HG03354 (cell line): Measurements from ENCODE around the gene NEU2.
"Not testable (repeated sequence)": the region's sequence is repeated elsewhere in the genome, so short reads cannot be mapped to it uniquely, and the experiment has no call there.

Source experiments
- ATAC-seq: cut with Tn5 transposase; IDR thresholded peaks from one replicate; pipeline ENCODE4 v1.9.1; 2021; ENCODE audit warnings: mild to moderate bottlenecking; ENCODE audit not compliant: unreplicated experiment, poor library complexity, severe bottlenecking

Gene NEU2

DNA sequence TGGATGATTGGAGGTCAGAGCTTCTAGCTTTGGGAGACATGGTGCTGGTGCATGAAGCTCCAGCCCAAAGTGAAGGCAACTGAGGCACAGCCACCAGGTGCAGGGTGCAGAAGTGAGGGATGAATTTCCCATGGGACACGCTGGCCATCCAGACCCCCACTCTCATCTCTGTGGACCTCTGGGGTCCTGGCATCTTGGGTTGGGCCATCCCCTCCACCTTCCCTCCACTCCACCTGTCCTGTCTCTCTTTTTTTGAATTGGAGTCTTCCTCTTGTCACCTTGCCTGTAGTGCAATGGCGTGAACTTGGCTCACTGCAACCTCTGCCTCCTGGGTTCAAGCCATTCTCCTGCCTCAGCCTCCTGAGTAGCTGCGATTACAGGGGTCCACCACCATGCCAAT, 22.8 kb upstream of the NEU2 start:
- no peak for ATAC-seq

DNA sequence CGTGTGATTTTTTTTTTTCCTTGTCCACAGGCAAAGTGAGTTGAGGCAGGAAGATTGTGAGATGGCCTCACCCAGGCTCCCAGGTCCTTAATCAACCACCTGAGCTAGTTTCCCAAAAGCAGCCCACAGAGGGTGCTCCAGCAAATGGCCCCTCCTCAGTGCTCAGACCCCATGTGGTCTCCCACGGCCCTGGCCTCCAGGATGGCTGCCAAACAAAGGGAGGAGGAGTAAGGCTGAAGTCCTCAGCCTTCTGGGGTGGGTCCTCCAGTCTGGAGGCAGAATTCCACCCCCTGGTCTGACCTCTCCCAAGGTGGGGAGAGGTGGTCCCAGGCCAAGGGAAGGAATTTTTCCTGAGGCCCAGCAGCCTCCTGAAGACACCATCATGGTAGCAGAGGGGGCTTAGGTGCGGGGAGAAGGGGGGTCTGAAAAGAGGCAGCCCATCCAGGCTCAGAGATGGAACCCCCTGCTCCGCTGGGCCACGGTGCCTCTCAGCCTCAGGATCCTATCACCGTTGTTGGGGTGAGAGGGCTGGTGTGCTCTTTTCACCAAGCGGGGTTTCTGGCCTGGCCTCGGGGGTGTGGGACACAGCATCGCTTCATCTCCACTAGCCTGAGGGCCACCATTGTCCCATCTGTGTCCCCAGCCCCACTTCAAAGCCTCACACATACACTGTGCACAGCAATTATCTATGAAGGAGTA, 21.8 kb upstream of the NEU2 start:
- ATAC-seq, result no peak

DNA sequence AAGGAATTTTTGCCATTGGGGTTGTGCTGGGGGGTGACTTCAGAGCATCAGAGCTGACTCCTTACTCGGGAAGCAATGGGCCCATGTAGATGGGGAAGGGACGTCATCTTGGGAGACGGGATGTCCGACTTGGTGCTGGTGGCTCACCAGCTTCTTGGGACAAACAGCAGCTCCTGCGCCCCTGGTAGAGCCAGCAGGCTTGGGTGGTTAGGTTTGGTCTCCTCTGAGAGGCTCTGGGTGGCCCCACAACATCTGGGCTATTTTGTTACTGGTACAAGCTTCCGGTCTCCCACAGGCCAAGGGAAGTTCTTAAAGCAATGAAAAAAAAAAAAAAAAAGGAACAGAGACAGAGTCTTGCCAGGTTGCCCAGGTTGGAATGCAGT, 21.2 kb upstream of the NEU2 start:
- ATAC-seq, result no peak

DNA sequence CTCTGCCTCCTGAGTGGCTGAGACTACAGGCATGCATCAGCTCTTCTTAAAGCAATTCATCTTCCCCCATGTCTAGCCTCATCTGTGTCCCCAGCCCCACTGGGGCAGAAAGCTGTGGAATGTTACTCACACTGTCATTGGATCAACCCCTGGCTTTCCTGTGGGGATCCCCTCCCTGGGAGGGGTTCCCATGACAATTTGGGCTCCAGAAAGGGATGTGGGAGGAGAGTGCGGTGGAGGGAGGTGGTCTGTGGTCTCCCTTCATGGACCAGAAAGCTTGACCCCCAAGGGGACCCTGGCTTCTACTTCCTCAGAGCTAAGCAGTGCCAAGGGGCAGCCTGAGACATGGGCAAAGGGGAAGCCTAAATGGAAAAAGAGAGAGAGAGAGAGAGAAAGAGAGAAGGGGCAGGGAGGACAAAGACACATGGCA, 20.8 kb upstream of the NEU2 start:
- ATAC-seq, result no peak

DNA sequence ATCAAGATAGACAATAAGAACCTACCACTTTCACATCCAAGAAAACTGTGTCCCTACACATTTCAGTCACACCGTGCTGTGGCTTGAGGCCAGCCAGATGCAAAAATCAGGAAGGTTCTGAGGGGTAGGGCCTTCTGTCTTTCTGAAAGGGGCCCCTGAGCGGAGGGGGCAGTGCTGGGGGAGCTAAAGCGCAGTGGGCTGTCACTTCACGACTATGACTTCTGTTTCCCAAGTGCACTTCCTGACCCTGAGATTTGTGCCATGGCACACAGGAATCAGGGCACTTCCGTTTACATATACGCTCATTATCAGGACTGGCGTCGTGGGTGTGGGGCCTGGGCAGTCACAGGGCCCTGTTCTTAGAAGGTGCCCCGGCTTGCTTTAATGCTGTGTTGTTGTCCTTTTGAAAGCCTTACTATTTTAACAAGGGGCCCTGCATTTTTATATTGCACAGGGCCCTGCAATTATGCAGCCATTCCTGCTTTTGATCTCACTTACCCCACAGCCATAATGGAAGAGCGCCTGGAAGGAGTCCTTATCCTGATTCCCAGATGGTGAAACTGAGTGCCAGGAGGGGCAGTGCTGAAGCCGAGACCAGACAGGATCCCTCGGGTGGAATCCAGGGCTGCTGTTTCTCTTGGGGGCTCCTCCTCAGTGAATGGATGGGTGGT, 20.0 kb upstream of the NEU2 start:
- ATAC-seq, result no peak

DNA sequence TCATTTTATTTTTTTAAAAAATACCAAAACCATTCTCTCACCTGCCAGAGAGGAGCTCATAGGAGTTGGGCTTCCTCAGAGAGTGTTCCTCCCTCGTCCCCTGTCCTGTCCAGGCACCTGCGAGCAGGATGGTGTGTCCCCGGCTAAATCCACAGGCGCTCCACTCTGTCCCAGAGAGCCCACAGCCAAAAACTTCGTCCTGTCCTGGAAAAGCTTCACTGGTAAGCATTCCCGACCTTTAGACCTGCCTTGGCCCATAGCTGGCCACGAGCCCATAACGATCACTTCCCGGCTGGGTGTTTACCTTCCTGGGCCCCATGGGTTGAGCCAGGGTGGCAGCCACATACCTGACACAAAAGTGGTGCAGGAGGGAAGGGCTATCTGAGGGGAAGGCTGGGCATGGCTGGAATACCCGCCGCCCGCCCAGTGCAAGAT, 19.4 kb upstream of the NEU2 start, which contains the start of gene NGEF:
Gene NGEF, minus strand, starts transcription at position 230 of the 435 bp plus-strand sequence. CDS start 38,366 bp downstream, outside the sequence.
- ATAC-seq, result no peak

DNA sequence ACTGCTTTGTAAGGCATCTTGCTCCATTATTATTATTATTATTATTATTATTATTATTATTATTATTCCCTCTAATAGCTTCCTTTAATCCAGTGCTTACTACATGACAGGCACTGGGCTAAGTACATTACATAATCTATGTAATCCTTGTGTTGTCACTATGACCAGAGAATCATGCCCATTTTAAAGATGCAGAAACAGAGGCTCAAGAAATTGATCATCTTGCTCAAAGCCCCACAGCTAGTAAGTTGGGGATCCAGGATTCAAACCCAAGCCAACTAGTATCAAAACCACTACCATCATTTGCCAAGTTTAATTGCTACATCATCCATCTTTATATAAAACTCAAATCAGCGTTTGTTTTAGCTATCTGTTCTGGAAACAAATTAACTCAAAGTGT, 18.8 kb upstream of the NEU2 start:
- no peak for ATAC-seq

DNA sequence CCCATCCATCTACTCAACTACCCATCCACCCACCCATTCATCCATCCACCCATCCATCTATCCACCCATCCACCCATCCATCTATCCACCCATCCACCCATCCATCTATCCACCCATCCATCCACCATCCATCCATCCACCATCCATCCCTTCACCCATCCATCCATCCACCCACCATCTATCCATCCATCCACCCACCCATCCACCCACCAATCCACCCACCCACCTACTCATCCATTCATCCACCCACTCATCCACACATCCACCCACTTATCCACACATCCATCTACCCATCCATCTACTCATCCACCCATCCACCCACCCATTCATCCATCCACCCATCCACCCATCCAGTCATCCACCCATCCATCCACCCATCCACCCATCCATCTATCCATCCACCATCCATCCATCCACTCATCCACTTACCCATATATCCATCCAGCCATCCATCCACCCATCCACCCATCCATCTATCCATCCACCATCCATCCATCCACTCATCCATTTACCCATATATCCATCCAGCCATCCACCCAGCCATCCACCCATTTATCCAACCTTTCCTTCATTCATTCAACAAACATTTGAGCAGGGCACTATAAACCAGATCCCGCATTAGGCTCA, 17.3 kb upstream of the NEU2 start:
- ATAC-seq, result no peak

DNA sequence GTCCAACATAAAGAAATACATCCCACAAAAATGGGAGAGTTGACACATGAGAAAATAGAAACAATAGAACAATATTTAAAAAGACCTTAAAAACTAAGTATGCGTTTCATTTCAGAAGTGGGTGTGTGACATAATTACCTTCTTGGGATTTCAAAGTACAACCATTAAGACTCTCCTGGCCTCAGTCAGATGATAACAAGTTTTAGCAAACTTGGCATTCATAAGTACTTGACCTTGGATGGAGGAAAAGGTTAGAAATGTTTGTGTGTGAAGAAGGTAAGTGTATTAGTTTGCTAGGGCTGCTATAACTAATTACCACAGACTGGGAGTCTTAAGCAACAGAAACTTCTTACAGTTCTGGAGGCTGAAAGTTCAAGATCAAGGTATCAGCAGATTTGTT, 14.5 kb upstream of the NEU2 start:
- ATAC-seq, result no peak

DNA sequence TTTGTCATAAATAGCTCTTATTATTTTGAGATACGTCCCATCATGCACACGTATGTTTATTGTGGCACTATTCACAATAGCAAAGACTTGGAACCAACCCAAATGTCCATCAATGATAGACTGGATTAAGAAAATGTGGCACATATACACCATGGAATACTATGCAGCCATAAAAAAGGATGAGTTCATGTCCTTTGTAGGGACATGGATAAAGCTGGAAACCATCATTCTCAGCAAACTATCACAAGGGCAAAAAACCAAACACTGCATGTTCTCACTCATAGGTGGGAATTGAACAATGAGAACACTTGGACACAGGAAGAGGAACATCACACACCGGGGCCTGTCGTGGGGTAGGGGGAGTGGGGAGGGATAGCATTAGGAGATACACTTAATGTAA, 12.9 kb upstream of the NEU2 start:
- ATAC-seq, result not testable (repeated sequence)

DNA sequence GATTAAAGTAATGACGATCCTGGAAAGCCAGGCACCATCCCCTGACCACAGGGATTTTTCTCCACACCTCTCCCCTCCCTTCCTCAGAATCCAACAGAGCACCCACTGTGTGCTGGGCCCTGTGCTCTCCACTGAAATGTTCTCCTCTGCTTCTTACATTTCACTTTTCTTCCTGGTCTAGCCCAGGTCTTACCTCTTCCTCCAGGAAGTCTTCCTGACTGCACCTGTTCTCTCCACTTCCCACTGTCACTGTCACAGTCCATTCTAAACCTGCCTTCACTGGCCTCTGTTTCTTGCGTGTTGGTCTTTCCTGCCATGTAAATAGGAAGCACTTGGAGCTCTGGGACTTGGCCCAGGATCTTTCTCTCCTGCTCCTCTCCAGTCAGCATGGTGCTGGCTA, 12.0 kb upstream of the NEU2 start:
- ATAC-seq, result no peak

DNA sequence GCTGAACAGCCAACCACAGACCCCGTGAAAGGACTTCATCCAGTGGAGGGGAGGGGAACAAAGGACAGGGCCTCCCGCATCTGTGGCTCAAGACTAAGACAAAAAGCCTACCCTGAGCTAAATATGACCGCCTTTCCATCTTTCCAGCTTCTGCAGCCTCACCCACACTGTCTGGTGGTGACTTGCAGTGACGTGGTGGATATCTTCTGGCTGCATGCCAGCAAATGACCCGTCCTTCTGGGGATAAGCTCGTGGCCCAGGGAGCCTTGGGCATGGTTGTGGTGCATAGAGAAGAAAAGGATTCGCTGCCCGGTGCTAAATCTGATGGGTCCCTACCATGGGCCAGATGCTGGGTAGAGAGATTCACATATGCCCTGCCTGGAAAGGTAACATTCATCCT, 10.7 kb upstream of the NEU2 start:
- no peak for ATAC-seq

DNA sequence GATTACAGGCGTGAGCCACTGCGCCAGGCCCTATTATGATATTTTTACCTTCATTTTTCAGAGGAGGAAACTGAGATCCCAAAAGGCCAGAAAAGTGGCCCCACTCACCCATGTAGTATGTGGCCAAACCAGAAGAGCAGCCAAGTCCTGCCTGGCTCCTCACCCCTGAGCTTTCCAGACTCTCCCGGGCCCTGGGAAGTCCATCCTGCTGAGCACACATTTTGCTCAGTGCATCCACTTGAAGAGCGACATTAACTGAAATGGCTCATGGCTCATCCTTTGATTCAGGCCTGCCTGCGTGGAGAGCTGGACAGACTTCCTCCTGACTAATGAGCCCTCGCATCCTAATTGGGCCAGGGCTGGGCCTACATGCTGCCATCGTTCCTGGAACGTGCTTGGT, 9.9 kb upstream of the NEU2 start:
- no peak for ATAC-seq

DNA sequence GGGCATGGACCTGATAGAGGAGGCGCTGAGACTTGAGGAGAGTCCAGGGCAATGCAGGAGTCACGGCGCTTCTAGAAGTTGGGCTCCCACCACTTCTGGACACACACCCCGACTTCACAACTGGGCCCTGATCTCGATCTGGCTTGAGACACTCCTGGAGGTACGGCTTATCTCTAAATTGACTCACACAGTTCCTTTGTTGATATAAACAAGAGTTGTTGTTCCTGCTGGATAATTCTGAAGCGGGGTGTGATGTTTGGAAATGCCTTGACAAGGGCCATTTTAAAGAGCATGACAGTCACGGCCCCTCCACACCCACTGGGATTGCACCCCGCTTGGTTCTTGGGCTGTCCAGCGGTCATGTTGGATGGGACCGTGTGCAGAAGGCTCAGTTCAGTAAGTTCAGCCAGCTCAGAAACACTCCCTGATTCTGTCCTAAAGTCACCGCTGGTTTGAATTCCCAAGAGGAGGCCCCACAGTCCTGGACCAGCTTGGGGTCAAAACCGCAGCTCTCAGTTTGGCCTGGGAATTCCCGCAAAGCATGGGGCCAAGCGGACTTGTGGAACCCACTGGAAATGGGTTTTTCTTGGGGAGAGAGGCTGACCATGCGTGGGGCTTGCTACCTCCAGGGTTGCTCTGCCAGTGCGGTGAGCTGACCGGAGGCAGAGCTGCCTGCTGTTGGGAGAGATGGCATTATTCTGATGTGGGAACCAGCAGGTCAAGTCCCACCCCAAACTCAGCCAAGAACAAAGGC, 9.3 kb upstream of the NEU2 start:
- no peak for ATAC-seq

DNA sequence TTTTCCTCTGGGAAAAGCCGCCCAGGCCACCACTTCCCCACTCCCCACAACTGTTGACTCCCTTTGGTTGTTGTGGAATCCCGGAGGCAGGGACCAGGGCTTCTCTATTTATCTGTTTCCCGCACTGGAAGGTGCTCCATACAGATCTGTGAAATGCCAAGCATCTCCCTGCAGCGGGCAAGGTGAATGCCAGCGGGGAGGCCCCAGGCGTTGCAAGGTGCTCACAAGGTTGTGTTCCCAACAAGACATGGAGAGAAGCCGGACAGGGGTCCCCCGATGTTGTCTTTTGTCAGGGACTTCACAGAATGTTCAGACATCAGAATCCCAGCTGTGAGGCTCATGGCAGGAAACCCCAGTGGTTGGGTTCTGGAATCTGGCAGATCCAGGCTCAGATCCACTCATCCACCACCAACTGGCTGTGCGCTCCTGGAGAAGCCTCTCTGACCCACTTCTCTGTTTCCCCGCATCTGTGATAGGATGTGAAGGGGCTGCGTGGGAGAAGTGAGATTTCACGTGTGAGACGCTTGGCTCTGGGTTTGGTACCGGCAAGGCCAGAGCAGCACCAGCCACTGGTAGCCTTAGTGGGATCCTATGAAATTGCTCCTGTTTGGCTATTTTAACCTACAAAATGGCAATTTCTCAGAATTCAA, 8.6 kb upstream of the NEU2 start:
- no peak for ATAC-seq

DNA sequence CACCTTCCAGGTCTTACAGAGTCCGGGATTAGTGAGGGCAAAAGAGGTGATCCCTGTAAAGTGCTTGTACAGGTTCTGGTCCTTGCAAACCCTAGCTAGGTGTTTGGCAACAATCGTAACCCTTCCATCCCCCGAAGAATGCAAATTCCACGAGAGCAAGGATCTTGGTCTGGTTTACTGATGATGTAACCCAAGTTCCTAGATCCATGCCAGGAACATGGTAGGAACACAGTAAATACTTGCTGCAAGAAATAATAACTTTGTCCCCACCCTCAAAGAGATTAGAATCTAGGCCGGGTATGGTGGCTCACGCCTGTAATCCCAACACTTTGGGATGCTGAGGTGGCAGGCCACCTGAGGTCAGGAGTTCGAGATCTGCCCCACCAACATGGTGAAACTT, 6.8 kb upstream of the NEU2 start:
- ATAC-seq, result no peak

DNA sequence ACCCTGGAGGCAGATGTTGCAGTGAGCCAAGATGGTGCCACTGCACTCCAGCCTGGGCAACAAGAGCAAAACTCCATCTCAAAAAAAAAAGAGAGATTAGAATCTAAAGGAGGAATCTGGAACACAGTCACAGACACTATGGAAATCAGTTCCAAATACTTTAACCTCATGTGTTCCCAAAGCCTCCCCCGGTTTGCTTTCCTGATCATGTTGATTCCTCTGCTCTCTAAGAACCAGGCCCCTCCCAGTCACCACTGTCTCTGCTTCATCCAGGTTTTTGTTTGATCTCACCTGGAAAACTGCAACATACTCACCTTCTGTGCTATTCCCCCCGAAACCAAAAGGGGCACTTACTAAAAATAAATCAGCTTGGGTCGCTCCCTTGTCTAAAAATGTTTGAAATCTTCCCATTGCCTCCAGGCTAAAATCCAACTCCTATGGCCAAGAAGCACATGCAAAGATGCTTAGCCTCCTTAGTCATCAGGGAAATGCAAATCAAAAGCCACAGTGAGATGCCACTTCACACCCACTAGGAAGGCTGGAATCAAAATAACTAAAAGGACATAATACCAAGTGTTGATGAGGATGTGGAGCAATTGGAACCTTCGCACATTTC, 6.2 kb upstream of the NEU2 start:
- no peak for ATAC-seq

DNA sequence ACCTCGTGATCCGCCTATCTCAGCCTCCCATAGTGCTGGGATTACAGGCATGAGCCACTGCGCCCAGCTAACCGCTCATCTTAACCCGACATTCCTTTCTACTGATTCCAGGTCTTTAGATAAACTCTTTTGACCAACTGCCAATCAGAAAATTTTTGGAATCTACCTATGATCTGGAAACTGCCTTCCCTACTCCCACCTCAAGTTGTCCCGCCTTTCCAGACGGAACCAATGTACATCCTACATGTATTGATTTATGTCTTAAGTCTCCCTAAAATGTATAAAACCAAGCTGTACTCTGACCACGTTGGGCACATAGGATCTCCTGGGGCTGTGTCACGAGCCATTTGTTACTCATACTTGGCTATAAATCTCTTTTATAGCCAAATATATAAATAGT, 3.2 kb upstream of the NEU2 start:
- no peak for ATAC-seq
